Activated CD4-positive, alpha-beta T cell treated with anti-CD3 and anti-CD28 coated beads, Interleukin-2, amount 50 U/mL, for 16 hours (primary cell): ENCODE results near the gene DLGAP4.

Experiments used
- DNase-seq: peaks from one replicate; pipeline ENCODE4 v3.0.0-alpha.2; 2020

DLGAP4 gene

DNA sequence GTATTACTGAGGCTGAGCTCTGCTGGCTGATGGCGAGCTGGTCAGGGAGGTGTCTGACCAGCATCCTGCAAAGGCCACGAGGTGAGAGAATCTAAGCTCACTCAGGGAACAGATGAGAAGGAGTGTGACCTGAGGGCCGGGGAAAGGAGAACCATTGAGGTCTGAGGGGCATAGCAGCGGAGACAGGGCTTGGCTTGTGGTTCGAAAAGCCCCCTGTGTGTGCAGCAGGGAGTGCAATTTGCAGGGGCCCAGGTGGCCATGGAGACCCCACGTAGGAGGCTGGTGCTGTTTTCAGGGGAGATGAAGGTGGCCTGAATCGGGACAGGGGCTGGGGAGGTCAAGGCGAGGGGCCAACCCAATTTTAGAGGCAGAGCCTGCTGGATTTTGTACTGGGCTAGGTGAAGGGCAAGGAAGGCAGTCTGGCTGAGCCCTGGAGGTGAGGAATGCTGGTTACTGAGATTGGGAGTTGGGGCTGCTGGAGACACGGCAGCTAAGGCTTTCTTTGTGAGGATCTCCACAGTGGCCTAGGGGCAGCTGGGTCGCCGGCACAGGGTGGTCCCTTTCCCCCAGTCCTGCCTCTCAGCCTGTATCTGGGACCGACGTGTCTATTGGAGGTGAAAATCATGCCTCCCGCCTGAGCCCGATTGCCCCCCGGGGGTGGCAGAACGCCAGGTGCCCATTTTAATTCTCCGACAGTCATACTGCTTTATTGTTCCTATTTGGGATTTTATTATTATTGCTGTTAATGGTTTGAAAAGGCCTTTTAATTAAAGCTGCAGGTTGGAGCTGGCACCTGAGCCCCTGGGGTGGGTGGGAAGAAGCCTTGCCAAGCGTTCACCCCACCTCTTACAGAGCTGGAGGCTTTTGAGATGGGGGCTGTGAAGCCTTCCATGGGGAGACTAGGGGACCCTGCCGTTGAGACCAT lies 28.4 kb downstream of the DLGAP4 start:
- DNase-seq: no peak

GRCh38 chr20:36335206-36335870 lies 29.2 kb downstream of the DLGAP4 start:
- no peak for DNase-seq

DNA sequence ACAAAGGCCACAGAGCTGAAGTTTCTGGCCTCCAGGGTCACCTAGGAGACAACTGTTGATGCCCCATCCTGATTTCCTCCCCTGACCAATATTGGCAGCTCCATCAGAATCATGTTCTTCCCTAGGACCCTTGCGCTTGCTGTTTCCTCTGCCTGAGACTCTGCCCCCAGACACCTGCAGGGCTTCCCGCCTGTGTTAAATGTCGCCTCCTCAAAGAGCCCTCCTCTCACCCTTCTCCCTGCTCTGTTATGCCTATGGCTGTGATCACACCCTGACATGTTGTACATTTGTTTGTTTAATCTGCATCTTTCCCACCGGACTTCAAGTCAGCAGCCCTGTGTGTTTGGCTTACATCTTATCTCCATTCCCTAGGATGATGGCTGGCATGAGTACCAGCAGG lies 30.1 kb downstream of the DLGAP4 start:
- no peak for DNase-seq

GRCh38 chr20:36336954-36337704 lies 31.0 kb downstream of the DLGAP4 start:
- DNase-seq: no peak

DNA sequence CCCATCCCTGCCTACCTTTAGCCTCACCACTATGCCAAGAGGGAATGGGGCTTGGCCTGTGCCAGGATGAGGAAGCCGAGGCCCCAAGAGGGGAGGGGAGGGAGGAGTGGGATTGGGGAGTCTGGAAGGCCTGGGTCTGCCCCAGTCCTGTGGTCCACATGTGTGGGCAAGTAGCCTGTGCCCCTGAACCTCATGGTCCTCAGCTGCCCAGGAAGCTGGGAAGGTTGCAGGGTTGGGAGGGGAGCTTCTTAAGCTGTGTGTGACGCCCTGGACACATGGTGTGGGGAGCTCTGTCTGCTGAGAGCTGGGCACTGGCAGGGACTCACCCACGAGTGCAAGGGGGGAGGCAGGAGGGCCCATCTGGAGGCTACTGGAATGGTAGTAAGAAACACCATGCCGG lies 31.7 kb downstream of the DLGAP4 start:
- DNase-seq: no peak

DNA sequence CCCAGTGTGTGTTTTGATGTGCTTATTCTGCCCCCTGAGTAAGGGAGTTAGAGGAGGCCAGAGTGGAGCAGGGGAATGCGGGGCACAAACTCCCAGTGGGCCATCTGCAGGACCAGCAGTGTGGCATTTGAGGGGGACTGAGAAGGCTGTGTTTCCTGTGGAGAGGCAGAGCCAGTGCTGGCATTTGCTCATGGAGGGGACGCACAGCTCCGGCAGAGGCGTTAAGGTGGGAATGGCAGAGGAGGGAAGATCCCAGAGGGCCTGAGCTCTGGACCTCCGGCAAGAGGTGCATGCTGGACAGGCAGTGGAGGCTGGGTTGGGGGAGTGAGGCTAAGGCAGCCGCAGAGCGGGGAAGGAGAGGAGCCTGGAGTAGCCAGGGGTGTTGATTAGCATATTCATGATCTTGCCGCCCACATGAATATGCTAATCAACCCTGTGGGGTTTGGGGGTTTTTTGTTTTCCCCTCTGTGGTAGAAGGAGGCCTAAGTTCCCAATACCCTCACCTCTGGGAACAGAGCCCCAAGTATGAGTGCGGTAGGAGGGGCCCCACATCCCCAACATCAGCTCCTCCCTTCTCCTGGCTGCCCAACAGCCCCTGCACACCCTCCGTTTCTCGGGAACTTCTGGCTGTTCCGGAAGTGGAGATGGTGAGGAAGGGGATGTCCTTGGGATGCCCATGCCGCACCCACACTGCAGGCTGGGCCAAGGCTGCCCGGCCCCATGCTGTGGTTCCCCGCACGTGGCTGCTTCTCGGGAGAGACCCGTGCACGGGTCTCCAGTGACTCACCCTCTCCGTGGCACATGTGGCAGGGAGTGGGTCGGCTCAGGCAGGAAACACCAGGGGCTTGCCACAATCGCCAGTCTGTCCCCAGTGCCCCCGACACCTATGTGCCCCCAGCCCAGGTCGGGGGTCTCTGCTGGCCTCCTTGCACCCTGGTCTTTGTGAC lies 33.8 kb downstream of the DLGAP4 start:
- no peak for DNase-seq

- DNase-seq: no peak
Measured at GRCh38 chr20:36340593-36340990, 34.5 kb downstream of the DLGAP4 start.

- no peak for DNase-seq
Measured at GRCh38 chr20:36341331-36342020, 35.3 kb downstream of the DLGAP4 start.

GRCh38 chr20:36342331-36343120 lies 36.4 kb downstream of the DLGAP4 start:
- DNase-seq: no peak

- DNase-seq: no peak
Measured at GRCh38 chr20:36343641-36344040, 37.5 kb downstream of the DLGAP4 start.

GRCh38 chr20:36344517-36345132 lies 38.5 kb downstream of the DLGAP4 start:
- DNase-seq: peak; percentile 9

DNA sequence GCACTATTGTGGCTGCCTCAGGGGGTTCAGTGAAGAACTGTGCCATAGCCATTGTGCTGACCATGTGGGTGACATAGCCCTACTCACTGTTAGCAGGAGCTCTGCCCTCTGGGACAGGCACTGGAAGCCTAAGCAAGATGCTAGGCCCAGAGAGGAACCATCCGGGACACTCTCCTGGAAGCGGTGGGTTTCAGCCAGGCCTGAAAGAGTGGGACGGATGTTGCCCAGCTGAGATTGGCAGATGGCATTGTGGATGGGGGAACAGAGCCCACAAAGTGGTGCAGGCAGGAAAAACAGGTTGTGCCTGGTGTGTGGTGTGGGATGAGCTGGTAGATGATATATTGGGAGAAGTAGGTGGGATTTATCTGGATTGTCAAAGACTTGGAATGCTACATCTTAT lies 40.1 kb downstream of the DLGAP4 start:
- DNase-seq: no peak

- DNase-seq: no peak
Measured at GRCh38 chr20:36349384-36350170, 43.4 kb downstream of the DLGAP4 start.

DNA sequence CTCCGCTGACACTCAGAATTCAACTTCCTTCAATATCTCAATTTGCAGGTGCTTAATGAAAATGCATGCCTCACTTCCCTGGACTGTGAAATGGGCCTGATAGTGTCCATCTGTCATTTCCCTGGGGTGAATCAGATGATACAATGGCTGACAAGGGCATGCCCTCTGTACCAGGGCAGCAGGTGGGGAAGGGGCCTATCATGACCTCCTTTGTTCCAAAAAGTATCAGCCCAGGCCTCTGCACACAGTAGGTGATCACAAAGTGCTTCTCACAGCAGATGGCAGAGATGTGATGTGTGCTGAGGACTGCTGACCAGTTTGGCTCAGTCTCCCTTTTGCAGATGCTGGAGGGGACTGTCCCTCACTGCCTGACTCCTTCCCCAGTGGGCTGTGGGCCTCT lies 44.3 kb downstream of the DLGAP4 start:
- no peak for DNase-seq

GRCh38 chr20:36351937-36352336 lies 45.8 kb downstream of the DLGAP4 start:
- no peak for DNase-seq

GRCh38 chr20:36352843-36353553 lies 46.9 kb downstream of the DLGAP4 start:
- no peak for DNase-seq

- DNase-seq: no peak
Measured at GRCh38 chr20:36353740-36354139, 47.6 kb downstream of the DLGAP4 start.

- no peak for DNase-seq
Measured at GRCh38 chr20:36355469-36356171, 49.5 kb downstream of the DLGAP4 start.
